NCI-H187 (cell line): ENCODE data around the gene HOXC4.
"Not testable (repeated sequence)": the region's sequence is repeated elsewhere in the genome, so short reads cannot be mapped to it uniquely, and the experiment has no call there.

Source experiments
- DNase-seq, 2 experiments: peaks; one replicate each; lab custom pipeline; 2025; lab: John Stamatoyannopoulos, UW

HOXC4 gene

DNA sequence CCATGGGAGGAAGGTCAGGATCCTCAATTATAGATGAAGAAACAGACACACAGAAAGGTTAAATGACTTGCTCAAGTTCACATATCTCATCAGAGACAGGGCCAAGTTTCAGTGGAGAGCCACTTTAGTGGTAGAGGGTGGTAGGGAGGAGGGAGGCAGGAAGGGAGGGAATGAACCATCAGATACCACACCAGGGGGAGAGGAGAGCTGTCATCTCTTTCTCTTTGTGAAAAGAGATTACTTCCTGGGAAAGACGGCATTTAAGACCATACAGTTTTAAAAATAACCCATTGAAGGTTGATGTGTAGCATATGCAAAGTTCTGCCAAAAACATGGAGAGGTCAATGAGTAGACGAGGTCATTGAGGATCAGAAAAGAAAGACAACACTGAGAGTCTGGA lies 39.3 kb downstream of the HOXC4 start:
- DNase-seq = not testable (repeated sequence)

DNA sequence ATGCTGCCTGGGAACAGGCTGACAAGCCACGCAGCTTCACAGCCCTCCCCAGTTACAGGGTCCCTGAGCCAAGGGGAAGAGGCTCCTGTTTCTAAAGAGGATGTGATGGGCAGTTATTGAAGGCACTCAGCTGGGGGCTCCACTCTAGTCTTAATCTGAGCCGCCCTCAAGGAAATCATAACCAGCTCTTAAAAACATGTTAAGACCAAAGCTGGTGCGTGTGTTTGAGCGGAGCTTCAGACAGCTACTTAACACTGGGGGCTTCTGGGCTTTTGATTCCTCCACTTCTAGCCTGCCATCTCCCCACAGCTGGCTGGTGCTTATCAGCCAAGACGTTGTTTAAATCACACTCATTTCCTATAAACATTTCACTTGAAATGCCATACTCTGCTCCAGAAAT lies 42.3 kb downstream of the HOXC4 start:
- DNase-seq = not testable (repeated sequence)

DNA sequence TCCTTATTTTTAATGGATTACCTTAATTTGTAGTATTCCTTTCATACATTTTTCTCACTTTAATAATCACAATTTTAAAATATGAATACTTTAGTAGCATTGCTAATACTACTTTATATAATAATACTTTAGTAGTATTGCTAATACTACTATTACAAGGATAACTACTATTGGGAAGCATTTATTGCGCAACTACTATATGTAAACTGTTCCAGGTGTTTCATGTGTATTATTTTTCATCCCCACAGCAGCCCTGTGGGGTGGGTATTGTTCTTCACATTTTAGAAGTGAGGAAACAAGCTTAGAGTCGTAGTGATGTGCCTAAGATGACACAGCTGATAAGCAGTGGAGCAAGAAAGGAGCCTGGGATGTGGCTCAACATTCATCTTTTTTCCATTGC lies 45.0 kb downstream of the HOXC4 start:
- not testable (repeated sequence) for DNase-seq

DNA sequence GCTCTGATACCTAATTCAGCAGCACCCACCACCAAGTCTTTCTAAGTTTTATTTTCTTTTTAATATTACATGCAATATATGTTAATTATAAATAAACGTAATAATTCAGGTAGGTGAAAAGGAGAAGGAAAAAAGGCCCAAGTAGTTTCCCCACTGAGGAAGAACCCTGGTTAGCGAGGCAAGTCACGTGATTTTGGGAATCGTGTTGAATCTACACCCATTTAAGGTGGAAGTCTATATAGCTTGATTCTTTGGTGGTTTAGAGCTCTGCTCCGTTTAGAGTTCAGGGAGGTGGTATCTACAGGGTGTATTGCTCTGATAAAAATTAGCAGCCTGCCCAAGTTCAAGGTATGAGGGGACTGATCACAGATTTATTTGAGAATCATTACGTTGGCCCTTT lies 47.0 kb downstream of the HOXC4 start:
- not testable (repeated sequence) for DNase-seq

DNA sequence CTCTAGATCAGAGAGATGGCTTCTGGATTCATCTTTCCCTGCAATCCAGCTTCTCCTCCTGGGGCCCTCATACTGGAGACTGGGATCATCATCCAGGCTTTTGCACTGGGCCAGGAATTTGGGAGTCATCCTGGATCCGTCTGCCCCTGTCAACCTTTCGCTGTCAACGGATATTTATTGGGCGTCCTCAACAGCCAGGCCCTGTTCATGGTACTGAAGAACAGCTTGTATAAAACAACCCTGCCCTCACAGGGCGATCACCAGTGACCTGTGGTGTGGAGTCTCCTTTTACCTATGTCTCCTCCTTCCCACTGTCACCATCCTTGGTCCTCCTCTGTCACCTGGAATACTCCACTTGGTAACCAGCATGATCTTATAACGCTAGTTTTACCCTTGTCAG lies 48.6 kb downstream of the HOXC4 start:
- DNase-seq = not testable (repeated sequence)

DNA sequence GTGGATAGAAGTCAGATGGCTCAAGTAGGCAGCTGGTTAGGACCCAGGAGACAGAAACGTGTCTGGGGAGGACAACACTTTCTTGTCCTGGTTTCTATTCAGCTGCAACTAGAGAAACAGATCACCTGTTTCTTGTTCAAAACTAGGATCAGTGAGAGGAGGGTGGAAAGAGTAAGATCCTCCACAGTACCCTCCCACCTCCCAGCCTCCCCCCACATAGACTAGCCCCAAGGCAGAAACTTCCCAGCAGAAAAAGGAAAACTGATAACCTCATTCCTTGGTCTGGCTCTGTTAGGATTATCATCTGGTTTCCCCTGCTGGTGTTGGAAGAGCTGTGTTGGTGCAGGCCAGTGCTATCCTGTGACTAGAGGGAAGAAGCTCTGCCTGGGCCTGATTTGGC lies 50.2 kb downstream of the HOXC4 start:
- not testable (repeated sequence) for DNase-seq
